ENCODE data around the gene NUS1. TPM values are rescaled to one million over a fixed set of nuclear protein-coding genes. Genes with fewer than 3 reads are reported as not detected.
"Not testable (repeated sequence)": the region's sequence is repeated elsewhere in the genome, so short reads cannot be mapped to it uniquely, and the experiment has no call there.

Gene NUS1
- total RNA-seq, result 37.7 TPM

GRCh38 chr6:117674991-117675657, at the start of gene NUS1:
Gene NUS1 (plus strand): TSS chr6:117675469. CDS start chr6:117675671, 202 bp downstream.
- peak; percentile 98 for DNase-seq

- DNase-seq, result no peak
Observed at GRCh38 chr6:117627533-117627932, 47.7 kb upstream of the NUS1 start.

GRCh38 chr6:117629119-117629660, 46.1 kb upstream of the NUS1 start:
- DNase-seq, result no peak

GRCh38 chr6:117637770-117638169, 37.5 kb upstream of the NUS1 start:
- no peak for DNase-seq

GRCh38 chr6:117642976-117643375, 32.3 kb upstream of the NUS1 start:
- DNase-seq, result no peak

- DNase-seq, result not testable (repeated sequence)
Observed at GRCh38 chr6:117651984-117652383, 23.3 kb upstream of the NUS1 start.

- no peak for DNase-seq
Observed at GRCh38 chr6:117653949-117654348, 21.3 kb upstream of the NUS1 start.

GRCh38 chr6:117655380-117655779, 19.9 kb upstream of the NUS1 start:
- DNase-seq, result no peak

GRCh38 chr6:117666881-117667280, 8.4 kb upstream of the NUS1 start:
- no peak for DNase-seq

GRCh38 chr6:117668736-117669135, 6.5 kb upstream of the NUS1 start:
- no peak for DNase-seq

- DNase-seq, result no peak
Observed at GRCh38 chr6:117674503-117674902, 766 bp upstream of the NUS1 start.

- not testable (repeated sequence) for DNase-seq
Observed at GRCh38 chr6:117675658-117676301, 511 bp downstream of the NUS1 start.

GRCh38 chr6:117676577-117677218, 1.4 kb downstream of the NUS1 start:
- DNase-seq, result no peak

- DNase-seq, result no peak
Observed at GRCh38 chr6:117677553-117678141, 2.4 kb downstream of the NUS1 start.

- no peak for DNase-seq
Observed at GRCh38 chr6:117681162-117681741, 6.0 kb downstream of the NUS1 start.

- DNase-seq, result no peak
Observed at GRCh38 chr6:117684749-117685148, 9.5 kb downstream of the NUS1 start.

- DNase-seq, result no peak
Observed at GRCh38 chr6:117685359-117685758, 10.1 kb downstream of the NUS1 start.

GRCh38 chr6:117687021-117687648, 11.9 kb downstream of the NUS1 start:
- DNase-seq, result no peak

- not testable (repeated sequence) for DNase-seq
Observed at GRCh38 chr6:117689584-117689983, 14.3 kb downstream of the NUS1 start.

- no peak for DNase-seq
Observed at GRCh38 chr6:117706504-117706903, 31.2 kb downstream of the NUS1 start.

GRCh38 chr6:117706936-117707509, 31.8 kb downstream of the NUS1 start:
- DNase-seq, result not testable (repeated sequence)

GRCh38 chr6:117711369-117711768, 36.1 kb downstream of the NUS1 start:
- no peak for DNase-seq
